H1 (cell line): ENCODE measurements around the gene CTBP2.

Experiments used
- CBX8 ChIP-seq: fragments of 300-800, 300-1000 bp; sonication (generic); IDR thresholded peaks from 2 replicates; pipeline ENCODE4 v1.7.1; 2016; ENCODE audit warnings: low read depth, low read length, borderline replicate concordance
- CTCF ChIP-seq, 3 experiments: IDR thresholded peaks; 1 replicate in 2 of 3; 2 replicates in 1 of 3; pipeline versions ENCODE4 v1.5.1 to v1.6.1; 2011; ENCODE audit warnings: low read length in 3 of 3, mild to moderate bottlenecking in 3 of 3, inconsistent platforms in 2 of 3, low read depth in 1 of 3, moderate library complexity in 1 of 3; ENCODE audit not compliant: insufficient read depth in 1 of 3; ENCODE audit errors: control extremely low read depth in 1 of 3
- EGR1 ChIP-seq: IDR thresholded peaks from 2 replicates; pipeline ENCODE4 v1.6.1; 2011; ENCODE audit warnings: low read depth, low read length, borderline replicate concordance
- EZH2 ChIP-seq: fragments of 200-600 bp; sonication (generic); IDR thresholded peaks from 2 replicates; pipeline ENCODE4 v1.7.1; 2012; ENCODE audit warnings: low read depth, mild to moderate bottlenecking, moderate library complexity, low read length, inconsistent platforms; ENCODE audit not compliant: severe bottlenecking

DNA sequence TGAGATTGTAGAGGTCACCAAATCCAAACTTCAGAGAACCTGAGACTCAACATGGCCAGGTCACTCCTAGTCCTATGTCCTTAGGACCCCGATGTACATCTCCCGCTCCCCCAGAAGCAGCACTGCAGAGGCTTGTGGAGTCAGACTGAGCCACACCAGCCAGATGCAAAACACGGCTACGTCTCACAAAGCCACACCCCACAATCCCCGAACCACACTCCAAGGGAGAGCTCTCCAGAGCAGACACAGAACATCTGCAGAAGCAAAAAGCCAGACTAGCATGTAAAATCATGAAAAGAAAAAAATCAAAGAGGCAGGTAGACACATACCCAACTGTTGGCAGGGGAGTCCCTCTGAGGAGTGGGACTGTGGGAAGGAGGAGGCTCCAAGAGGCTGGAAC is 104.9 kb downstream of the CTBP2 start:
- TF ChIP-seq CBX8 = no peak
- no peak for TF ChIP-seq EGR1
- TF ChIP-seq CTCF (IDR thresholded peaks at IDR 0.05; ENCODE audit: control extremely low read depth in 1 of 3, insufficient read depth in 1 of 3, low read depth in 1 of 3, low read length in 3 of 3) = no peak
- TF ChIP-seq EZH2 = no peak
